Endothelial cell of umbilical vein (primary cell): ENCODE results near the gene OSBPL10. TPM values are rescaled to one million over a fixed set of nuclear protein-coding genes. Genes with fewer than 3 reads are reported as not detected.

Experiments used
- BruUV-seq: library from RNA; stranded (reverse); fragments of 400-500 nt; replicated peaks from 2 replicates; lab custom pipeline; 2021; lab: Mats Ljungman, UMichigan
- CTCF ChIA-PET: fragments of 300-600, 350-600 bp; sonication (Branson Sonifier 250); formaldehyde crosslinking; loops from one replicate; lab custom pipeline; 2021; ENCODE audit warnings: antibody characterized with exemption, inconsistent platforms; lab: Charles Lee
- POLR2A ChIA-PET: fragments of 300-600, 350-600 bp; sonication (Branson Sonifier 250); formaldehyde crosslinking; loops from one replicate; lab custom pipeline; 2021; ENCODE audit warnings: antibody characterized with exemption, inconsistent platforms; lab: Charles Lee
- DNase-seq: peaks from one replicate; pipeline ENCODE4 v3.0.0-alpha.2; 2011; ENCODE audit warnings: low read depth, low spot score
- FAIRE-seq: peaks from 2 replicates; lab custom pipeline; 2011; peaks lifted over from hg19 to GRCh38; lab: Jason Lieb, UNC
- H2AFZ ChIP-seq: 2 replicates; pipeline ENCODE4 v1.6.0; 2012; ENCODE audit warnings: low read depth, low read length, control low read depth, inconsistent platforms
- H3K27ac ChIP-seq: 2 replicates; pipeline ENCODE4 v1.5.1; 2011; ENCODE audit warnings: low read depth, mild to moderate bottlenecking, control low read depth, low read length, moderate library complexity; ENCODE audit not compliant: insufficient read depth
- H3K27me3 ChIP-seq, 2 experiments: 2 replicates each; pipeline versions ENCODE4 v1.6.0 to v1.6.1; 2011; ENCODE audit warnings: low read length in 2 of 2, mixed read lengths in 1 of 2; ENCODE audit not compliant: control insufficient read depth in 2 of 2, insufficient read depth in 2 of 2
- H3K36me3 ChIP-seq, 2 experiments: 2 replicates in 1 of 2; 3 replicates in 1 of 2; pipeline ENCODE4 v1.5.1; 2011; ENCODE audit warnings: low read length in 2 of 2, mild to moderate bottlenecking in 1 of 2, moderate library complexity in 1 of 2; ENCODE audit not compliant: control insufficient read depth in 2 of 2, insufficient read depth in 2 of 2; ENCODE audit errors: extremely low read depth in 1 of 2
- H3K4me1 ChIP-seq: 3 replicates; pipeline ENCODE4 v1.5.1; 2011; ENCODE audit warnings: mild to moderate bottlenecking, low read length; ENCODE audit not compliant: control insufficient read depth, insufficient read depth; ENCODE audit errors: extremely low read depth
- H3K4me2 ChIP-seq: 2 replicates; pipeline ENCODE4 v1.6.1; 2011; ENCODE audit warnings: low read length, control low read depth, mixed read lengths; ENCODE audit not compliant: insufficient read depth
- H3K4me3 ChIP-seq, 3 experiments: fragments of 200-600 bp in 1 of 3; sonication (generic), shearing (Covaris generic) in 1 of 3; replicated peaks in 1 of 3; 2 replicates each; pipeline ENCODE4 v1.5.1; 2011 to 2016; ENCODE audit warnings: control low read depth in 3 of 3, low read length in 3 of 3, mild to moderate bottlenecking in 2 of 3, inconsistent platforms in 1 of 3, low read depth in 1 of 3, moderate library complexity in 1 of 3; ENCODE audit not compliant: insufficient read depth in 1 of 3
- H3K79me2 ChIP-seq: 2 replicates; pipeline ENCODE4 v1.6.0; 2012; ENCODE audit warnings: low read length, inconsistent platforms; ENCODE audit not compliant: control insufficient read depth, insufficient read depth
- H3K9ac ChIP-seq: replicated peaks from 2 replicates; pipeline ENCODE3; 2011; ENCODE audit warnings: low read length, control low read depth; ENCODE audit not compliant: insufficient read depth; ENCODE audit errors: extremely low read depth
- H3K9me1 ChIP-seq: replicated peaks from 3 replicates; pipeline ENCODE4 v1.6.0; 2011; ENCODE audit warnings: mild to moderate bottlenecking, low read length; ENCODE audit not compliant: control insufficient read depth, insufficient read depth; ENCODE audit errors: extremely low read depth
- H3K9me3 ChIP-seq: replicated peaks from 2 replicates; pipeline ENCODE4 v1.5.1; 2012; ENCODE audit warnings: low read length, inconsistent platforms; ENCODE audit not compliant: control insufficient read depth, insufficient read depth
- H4K20me1 ChIP-seq: replicated peaks from 2 replicates; pipeline ENCODE3; 2011; ENCODE audit warnings: mild to moderate bottlenecking, low read length; ENCODE audit not compliant: control insufficient read depth, insufficient read depth; ENCODE audit errors: extremely low read depth
- CTCF ChIP-seq, 2 donors: IDR thresholded peaks; 1 replicate in 1 of 2; 2 replicates in 1 of 2; pipeline ENCODE4 v1.5.1; 2011; ENCODE audit warnings: low read length in 2 of 2, mild to moderate bottlenecking in 2 of 2, moderate library complexity in 2 of 2, control low read depth in 1 of 2, inconsistent platforms in 1 of 2, low read depth in 1 of 2; ENCODE audit not compliant: insufficient read depth in 1 of 2; ENCODE audit errors: extremely low read depth in 1 of 2
- FOS ChIP-seq: IDR thresholded peaks from 2 replicates; pipeline ENCODE4 v1.6.1; 2011; ENCODE audit warnings: mild to moderate bottlenecking, low read length, moderate library complexity, borderline replicate concordance; ENCODE audit not compliant: insufficient read depth
- JUN ChIP-seq: IDR thresholded peaks from 2 replicates; pipeline ENCODE4 v1.6.1; 2011; ENCODE audit warnings: borderline replicate concordance, low read depth; ENCODE audit not compliant: insufficient read length, insufficient read depth
- MAX ChIP-seq: IDR thresholded peaks from 2 replicates; pipeline ENCODE4 v1.6.1; 2011; ENCODE audit not compliant: insufficient read depth, insufficient read length
- MYC ChIP-seq: IDR thresholded peaks from one replicate; pipeline ENCODE4 v1.6.1; 2011; ENCODE audit warnings: mild to moderate bottlenecking, low read depth, low read length
- POLR2A ChIP-seq: IDR thresholded peaks from 2 replicates; pipeline ENCODE4 v1.6.1; 2012; ENCODE audit warnings: low read depth, mild to moderate bottlenecking, control low read depth, low read length
- POLR2AphosphoS5 ChIP-seq: IDR thresholded peaks from 2 replicates; pipeline ENCODE4 v1.6.1; 2012; ENCODE audit warnings: low read depth, mild to moderate bottlenecking, control low read depth, low read length, moderate library complexity; ENCODE audit not compliant: insufficient read depth
- dilution Hi-C: fragments of 300-500 bp; cut with MboI; formaldehyde crosslinking; loops from one replicate; pipeline ENCODE4 v1.15.0; 2019; ENCODE audit warnings: low sequenced_read_pairs; ENCODE audit not compliant: extremely low pct_ligation_motif_present
- intact Hi-C: fragments of 100-400 bp; cut with micrococcal nuclease; formaldehyde crosslinking; loops from one replicate; pipeline ENCODE4 v1.10.0; 2022
- polyA plus RNA-seq, 4 experiments: library from polyadenylated mRNA; depleted of rRNA in 3 of 4; stranded (reverse) in 3 of 4; unstranded in 1 of 4; fragments of >200 nt; gene quantifications; 2 replicates each; pipeline versions ENCODE4 v1.2.1 to v1.2.3, GENCODE V29; 2011 to 2012; ENCODE audit warnings: missing spikeins in 1 of 4
- total RNA-seq: library from RNA; stranded (reverse); gene quantifications from 2 replicates; pipeline ENCODE4 v1.2.3, GENCODE V29; 2021

The OSBPL10 gene
- total and polyA plus RNA-seq, 2 donors (not counting 3 experiments of a cell fraction or from before 2014, with no cell fraction given) = 10.8 to 47.6 TPM

GRCh38 chr3:31878231-31878838 lies 102.7 kb downstream of the OSBPL10 start:
- H3K9me1 ChIP-seq = no peaks in the 10 kb centered on the region
- H3K27me3 ChIP-seq = no peaks in the 10 kb centered on the region
- H4K20me1 ChIP-seq = no peaks in the 10 kb centered on the region
- H3K9me3 ChIP-seq = no peaks in the 10 kb centered on the region
- ChIA-PET POLR2A (no interaction called here), CTCF (no interaction called here)
- dilution Hi-C loops = no loop called here
- no peak overlapping the region for H2AFZ ChIP-seq
- no peak overlapping the region for H3K27ac ChIP-seq
- TF ChIP-seq JUN (no peak), FOS (no peak), MAX (no peak), CTCF (IDR thresholded peaks at IDR 0.05; ENCODE audit: extremely low read depth in 1 of 2, insufficient read depth in 1 of 2, low read depth in 1 of 2, low read length in 2 of 2) (no peak), POLR2A (no peak), POLR2AphosphoS5 (no peak), MYC (no peak)
- H3K36me3 ChIP-seq = no peaks in the 10 kb centered on the region
- DNase-seq = no peak
- no TSS peak for BruUV-seq
- H3K9ac ChIP-seq = no peak overlapping the region
- H3K4me1 ChIP-seq = peaks cover 6% of the 10 kb centered on the region
- H3K79me2 ChIP-seq = no peaks in the 10 kb centered on the region
- intact Hi-C loops = no loop called here
- no peak overlapping the region for H3K4me2 ChIP-seq
- H3K4me3 ChIP-seq = no peak overlapping the region
- no peak for FAIRE-seq
